Femur (tissue), 1 donor: ENCODE data around the gene CALML3.

Experiments used
- DNase-seq: peaks from one replicate; pipeline ENCODE4 v3.0.0-alpha.2; 2017

The CALML3 gene

DNA sequence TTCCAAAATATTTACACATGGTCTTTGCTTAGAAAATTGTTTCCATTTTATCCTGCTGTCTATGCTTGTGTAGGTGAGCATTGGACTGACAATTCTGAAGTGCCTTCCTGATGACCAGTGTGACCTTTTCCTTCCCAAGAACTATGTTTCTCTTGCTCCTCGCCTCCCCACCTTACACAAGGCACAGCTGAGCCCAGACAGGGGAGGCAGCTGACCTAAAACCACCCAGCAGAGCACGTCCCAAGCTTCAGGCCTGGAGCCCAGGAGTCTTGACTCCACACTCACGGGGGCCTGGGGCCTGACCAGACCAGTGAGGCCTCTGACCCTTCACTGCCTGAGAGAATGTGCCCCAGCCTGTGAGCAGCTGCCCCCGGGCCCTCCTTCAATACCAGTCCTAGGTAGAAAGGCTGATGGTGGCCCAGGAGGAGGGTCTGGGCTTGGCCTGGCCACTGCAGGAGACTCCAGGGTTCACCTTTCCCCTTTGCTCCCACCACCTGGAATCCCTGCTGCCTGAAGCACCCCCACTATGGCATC lies 32.4 kb upstream of the CALML3 start:
- DNase-seq, result no peak

DNA sequence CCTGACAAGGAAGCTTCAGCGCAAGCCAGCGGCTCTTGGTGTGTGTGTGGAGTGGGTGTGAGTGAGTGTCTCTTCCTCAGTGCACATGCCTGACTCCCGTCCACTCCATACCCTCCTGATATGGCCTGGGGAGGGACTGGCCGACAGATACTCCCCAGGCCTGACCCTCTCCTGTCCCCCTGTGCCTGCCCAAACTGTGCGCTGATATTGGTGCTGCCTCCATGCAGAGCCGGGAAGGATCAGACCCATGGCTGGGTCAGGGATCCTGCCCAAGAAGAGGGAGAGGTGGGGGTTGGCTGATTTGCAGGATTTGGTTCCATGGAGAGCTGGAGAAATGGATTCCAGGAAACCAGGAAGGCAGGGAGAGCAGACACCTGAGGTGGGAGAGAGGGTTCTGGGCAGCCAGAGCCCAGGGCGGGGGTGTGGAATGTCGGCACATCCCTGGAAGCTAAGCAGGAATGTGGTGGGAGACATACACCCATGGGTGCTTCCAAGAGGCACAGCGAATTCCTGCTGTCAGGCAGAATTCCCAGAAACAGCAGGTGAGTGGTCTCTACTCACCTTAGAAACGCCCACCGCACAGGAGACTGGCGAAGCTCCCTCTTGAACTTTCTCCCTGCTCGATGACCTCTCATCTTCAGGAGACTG lies 31.7 kb upstream of the CALML3 start:
- DNase-seq, result no peak

DNA sequence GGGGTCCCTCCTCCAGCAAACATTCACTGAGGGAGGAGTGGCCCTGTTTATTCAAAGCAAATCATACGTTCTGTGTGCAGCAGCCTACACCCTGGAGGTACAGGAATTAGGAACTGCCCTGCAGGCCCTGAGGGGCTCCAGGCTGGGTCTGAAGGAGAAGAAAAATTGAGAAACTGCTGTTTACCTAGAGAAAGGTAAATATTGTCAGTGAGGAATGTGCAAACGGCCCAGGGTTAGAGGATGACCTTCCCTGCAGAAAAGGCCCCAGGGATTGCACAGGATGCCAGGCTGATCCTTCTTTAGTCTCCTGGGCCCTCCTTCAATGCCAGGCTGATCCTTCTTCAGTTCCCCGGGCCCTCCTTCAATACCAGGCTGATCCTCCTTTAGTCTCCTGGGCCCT lies 31.1 kb upstream of the CALML3 start:
- no peak for DNase-seq

DNA sequence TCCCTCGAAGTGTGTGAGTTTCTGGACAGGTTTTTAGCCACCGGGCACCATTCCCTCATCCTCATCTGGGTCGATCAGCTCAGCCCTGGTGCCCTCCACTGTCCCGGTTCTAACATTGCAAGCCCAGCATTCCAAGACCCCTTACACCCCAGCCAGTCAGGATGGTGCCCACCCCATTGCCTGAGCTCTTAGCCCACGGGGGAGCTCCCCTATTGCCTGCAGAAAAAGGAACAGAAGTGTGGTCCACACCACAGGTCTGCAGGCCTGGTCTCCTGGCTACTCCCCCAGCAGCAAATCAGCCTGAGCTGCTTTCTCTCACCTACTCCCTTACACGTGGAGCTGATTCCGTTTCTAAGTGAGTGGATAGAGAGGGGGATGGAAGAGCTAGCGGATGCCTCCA lies 30.1 kb upstream of the CALML3 start:
- DNase-seq, result no peak

DNA sequence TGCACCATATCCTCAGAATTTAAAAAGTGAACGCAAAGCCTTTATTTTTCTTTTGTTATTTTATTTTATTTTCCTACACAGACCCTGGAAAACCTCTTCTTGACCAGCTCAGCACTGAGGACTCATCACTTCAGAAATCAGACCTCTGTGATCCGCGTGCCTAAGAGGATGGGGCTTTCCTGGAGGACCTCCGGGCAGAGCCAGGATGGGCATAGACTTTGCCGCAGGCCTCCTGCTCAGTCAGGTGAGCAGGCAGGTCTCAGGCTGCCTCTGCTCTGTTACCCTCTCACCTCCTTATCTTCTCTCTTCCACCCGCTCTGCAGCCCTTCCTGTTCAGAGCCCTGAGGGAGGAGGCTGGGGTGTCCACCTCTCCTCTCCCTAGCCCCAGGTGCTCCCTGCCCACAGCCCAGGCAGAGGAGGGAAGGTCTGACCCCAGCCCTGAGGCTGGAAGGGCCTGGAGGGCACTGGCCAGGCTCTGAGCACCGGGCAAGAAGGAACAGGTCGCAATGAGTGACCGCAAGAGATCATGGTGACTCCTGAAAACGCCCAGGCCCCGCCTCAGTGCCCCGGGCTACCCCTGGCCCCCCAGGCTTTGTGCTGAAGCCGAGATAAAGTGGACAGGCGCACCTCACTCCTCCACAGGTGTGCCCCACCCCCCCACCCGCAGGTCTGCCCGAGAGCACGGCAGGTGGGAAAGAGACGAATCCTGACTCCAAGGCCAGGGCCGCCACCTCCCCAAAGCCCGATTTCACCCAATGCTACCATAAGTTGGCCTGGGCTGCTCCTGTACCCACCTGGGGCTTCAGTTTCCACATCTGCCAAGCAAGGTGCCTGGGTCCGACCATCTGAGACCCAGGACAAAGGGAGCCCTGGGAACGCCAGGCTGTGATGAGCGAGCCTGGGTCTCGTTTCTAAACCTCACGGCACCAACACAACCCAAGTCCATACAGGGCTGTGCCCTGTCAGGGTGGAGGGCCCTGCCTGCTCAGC lies 28.2 kb upstream of the CALML3 start:
- no peak for DNase-seq

DNA sequence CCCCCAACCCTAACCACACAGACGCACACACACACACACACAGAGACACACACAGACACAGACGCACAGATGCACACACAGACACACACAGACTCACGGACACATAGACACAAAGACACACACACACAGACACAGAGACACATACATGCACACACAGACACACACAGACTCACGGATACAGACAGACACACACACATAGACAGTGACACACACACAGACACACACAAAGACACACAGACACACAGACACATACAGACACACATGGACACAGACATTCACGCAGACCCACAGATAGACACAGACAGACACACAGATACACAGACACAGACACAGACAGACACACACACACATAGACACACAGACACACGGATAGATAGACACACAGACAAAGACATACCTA lies 27.5 kb upstream of the CALML3 start:
- DNase-seq, result no peak

DNA sequence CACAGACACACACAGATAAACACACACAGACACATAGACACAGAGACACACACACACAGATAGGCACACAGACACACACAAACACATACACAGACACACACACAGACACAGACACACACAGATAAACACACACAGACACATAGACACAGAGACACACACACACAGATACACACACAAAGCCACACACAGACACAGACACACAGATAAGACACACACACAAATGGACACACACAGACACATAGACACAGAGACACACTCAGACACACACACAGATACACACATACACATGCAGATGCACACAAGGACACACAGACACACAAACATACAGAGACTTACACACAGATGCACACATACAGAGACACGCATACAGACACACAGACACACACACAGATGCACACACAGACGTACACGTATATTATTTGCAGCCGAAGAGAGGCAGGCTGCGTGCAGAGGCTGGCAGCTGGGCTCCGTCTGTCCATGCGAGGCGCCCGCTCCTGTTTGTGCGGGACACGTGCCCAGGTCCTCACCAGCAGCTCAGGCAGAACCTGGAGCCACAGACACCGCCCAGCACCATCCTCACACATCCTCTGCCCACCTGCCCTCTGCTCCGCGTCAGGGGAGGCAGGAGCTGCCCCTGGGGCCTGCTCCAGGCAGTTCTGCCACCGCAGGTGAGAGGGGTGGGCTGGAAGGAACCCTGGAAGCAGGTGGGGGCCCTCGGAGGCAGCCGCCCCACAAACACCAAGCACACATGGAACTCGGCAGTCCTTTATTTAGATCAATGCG lies 26.6 kb upstream of the CALML3 start:
- no peak for DNase-seq

DNA sequence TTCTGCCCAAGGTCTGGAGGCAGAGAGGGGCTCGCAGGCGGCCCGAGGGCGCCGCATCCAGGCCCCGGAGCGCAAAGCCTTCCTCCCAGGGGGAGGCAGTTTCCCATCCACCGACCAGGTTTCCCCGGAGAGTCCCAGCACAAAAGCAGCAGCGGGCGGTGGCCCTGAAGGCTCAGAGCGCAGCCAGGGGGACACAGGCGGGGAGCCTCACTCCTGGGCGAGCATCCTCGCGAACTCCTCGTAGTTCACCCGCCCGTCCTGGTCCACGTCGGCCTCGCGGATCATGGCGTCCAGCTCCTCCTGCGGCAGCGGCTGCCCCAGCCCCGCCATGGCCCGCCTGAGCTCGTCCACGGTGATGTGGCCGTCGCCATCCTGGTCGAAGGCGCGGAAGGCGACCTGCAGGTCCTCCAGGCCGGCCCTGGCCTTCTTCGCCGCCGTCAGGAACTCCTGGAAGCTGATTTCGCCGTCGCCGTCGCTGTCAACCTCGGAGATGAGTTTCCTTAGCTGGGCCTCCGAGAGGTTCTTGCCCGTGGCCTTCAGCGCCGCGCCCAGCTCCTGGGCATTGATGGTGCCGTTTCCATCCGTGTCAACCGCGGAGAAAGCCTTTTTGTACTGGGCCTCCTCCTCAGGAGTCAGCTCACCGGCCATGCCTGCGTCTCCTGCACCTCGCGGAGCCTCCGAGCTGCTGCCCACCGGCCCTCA lies 25.8 kb upstream of the CALML3 start:
- no peak for DNase-seq

DNA sequence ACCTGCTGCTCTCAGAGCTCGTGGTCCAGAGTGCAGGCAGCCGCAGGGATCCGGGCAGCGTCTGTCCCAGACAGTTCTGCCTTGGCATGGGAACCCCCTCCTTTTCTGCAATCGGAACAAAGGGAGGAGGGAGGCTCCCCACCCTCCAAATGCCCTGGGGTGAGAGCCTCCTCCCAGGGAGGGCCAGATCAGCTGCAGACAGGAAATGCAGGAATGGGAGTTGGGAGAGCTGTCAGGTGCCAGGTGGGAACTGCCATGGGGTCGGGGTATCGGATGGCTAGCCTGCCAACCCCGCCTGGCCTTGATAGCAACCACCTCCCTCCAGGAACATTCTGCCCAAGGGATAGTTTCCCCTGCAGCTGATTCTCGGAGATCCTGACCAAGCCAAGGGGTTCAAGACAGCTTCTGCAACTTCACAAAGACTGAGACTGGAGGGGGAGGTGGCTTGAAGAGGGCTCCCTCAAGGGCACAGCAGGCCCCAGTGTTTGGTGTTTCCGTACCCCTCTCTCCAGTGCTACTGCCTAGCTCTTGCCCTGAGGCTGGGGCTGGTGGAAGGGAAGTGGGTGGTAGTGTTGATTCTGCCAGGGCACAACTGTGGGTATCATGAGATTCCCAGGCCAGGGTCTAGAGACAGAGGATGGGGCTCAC lies 25.1 kb upstream of the CALML3 start, which contains the start of gene CALML5:
CALML5 (minus strand) TSS at position 78 of the 648 bp plus-strand sequence. CDS start 132 bp downstream, outside the sequence.
- no peak for DNase-seq

DNA sequence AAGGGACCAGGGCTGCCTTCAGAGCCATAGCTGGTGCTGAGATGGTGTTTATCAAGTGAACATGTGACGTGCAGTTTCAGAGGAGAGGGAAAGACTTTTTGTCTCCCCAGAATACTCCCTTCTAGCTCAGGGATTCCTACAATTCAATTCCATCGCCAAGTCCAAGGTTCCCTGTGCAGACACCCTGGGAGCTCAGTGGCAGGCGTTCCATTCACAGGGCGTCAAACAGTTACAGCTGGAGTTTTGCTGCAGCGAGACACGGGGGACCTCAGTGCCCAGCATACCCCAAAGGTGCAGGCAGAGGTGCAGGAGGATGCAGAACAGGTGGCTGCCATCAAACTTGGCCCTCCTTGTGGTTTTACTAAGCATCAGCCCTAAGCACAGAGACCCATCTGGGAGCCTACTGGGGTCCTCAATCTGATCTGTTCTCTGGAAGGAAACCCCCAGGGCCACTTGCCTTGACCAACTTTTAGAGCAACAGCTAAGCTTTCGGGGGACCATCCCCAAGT lies 24.5 kb upstream of the CALML3 start:
- DNase-seq, result no peak

DNA sequence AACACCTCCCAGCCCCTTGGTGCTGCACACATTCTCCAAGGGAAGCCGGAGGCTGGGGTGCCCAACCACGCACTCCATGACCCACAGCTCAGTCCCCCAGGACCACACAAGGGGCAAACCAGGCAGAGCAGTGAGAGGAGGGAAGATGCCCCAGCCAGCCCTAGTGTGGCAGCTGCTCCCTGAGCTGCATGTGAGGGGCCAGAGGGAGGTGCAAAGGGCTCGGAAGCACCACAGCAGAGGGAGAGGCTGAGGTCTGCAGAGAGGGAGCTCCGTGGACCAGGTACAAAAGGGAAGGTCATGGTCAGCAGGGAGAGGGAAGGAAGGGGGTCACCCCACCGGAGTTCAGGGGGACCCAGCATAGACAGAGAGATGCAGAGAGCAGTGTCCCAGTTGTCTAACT lies 23.9 kb upstream of the CALML3 start:
- DNase-seq, result no peak

DNA sequence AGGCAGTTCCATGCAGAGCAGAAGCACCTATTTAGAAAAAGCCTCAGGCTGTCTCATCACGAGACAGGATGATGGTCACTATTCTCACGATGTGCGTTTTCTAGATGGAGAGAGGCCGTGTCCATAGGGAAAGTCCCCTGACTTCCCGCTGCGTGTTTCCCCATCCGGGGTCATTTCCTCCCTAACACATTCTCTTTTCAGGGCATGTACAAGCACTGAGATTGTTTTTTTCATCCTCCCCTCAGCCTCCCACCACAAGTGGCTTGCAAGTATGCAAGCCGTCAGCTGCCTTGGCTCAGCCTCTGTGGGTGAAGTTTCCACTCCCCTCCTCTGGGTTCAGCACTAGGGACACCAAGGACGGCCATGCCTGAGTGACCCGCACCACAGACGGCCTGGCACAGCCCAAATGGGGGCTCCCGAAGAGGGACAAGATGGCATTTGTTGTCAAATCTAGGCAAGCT lies 22.7 kb upstream of the CALML3 start:
- no peak for DNase-seq

DNA sequence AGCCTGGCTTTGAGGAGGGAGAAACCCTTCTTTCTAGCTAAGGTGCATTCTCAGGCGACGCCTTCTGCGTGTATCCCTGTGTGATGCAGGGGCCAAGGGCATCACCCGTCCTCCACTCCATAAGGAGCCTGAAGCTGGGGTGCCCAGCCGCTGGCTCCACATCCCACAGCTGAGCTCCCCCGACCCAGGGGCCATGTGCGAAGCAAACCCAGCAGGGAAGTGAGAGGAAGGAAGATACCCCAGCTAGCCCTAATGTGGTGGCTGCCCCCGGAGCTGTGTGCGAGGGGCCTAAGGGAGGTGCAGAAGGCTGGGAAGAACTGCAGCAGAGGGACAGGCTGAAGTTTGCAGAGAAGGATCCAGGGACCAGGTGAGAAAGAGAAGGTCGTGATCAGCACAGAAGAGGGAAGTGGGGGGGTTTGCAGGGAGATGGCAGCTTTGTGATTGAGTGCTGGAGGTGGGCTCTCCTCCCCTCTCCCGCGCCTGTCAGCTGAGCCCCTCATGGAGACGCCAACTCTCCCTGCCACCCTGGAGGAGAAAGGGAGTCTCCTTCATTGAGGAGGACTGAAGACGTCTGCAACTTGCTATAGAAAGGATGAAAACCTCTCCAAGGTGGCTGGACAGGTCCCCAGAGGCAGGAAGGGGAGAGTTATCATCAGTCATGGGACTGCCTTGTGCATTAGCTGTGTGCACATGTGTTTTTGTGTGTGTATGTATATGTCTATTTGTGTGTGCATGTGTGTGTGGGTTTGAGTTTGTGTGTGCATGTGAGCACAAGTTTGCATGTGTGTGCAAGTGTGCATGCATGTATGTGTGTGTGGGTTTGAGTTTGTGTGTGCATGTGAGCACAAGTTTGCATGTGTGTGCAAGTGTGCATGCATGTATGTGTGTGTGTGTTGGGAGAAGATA lies 21.9 kb upstream of the CALML3 start:
- DNase-seq, result no peak

DNA sequence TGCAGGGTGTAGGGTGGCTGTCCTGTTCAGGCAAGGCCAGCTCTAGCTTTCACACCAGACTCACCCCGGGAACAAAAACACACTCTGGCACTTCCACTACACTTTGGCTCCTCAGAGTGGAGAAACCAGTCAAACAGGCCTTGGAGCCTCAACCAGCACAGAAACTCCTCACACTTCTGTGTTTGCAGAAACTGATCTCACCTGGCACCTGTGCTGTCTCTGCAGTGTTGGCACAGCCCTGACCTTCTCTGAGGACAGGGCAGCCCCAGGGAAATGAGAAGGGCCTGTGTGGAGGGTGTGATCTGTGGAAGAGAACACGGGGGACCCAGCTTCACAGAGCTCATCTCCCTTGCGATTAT lies 21.3 kb upstream of the CALML3 start:
- DNase-seq, result no peak

DNA sequence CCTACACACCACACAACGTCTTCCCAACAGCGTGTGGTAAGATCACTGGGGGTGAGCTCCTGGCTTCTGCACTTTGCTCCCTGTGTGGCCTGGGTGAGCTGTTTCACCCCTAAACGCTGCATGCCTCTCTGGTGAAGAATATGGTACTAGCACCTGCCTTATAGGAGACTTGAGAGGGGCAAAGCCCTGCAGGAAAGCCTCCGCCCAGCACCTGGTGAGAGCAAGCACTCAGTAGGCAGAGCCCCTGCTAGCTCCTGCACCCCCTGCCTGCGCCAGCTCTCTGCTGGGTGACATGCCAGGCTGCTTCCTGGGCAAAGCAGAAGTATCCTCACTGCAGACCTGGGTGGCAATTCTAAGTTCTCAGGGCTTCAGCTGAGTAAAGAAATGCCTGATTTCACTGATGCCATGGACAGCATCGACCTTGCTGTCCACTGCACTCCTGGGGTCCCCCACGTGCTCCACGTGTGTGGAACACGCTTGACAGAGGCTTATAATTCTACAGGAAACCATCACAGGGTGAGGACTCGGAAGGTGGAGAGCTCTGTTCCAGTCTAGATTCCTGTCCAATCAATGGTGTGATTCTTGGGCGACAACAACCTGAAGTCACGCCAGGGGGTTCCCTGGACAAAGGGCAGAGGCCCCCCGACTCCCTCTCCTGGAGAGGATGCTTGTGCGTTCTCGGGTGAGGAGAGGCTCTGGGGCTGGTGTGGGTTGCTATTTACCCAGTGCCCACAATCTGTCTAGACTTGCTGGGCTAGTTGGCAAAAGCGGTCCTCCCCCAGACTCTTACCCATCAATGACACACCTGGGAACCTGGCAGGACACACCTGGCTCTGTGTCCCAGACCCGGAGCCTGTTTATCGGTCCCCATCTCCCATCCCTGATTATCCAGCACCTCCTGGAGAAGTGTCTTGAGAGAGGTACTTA lies 20.4 kb upstream of the CALML3 start:
- no peak for DNase-seq

DNA sequence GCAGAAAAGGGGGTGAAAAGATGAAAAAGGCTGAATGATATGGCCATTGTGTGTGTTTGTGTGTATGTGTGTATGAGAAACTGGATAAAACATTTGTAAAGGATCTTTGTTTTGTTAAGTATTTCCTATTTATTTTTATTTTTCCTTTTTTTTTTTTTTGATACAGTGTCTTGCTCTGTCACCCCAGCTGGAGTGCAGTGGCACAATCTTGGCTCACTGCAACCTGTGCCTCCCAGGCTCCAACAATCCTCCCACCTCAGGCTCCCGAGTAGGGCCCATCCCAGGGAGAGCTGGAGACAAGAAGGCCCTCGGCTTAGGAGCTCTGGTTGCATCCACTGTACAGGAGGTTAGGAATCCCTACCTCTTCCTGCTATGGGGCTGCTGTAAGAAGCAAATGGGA lies 18.5 kb upstream of the CALML3 start:
- DNase-seq, result no peak

DNA sequence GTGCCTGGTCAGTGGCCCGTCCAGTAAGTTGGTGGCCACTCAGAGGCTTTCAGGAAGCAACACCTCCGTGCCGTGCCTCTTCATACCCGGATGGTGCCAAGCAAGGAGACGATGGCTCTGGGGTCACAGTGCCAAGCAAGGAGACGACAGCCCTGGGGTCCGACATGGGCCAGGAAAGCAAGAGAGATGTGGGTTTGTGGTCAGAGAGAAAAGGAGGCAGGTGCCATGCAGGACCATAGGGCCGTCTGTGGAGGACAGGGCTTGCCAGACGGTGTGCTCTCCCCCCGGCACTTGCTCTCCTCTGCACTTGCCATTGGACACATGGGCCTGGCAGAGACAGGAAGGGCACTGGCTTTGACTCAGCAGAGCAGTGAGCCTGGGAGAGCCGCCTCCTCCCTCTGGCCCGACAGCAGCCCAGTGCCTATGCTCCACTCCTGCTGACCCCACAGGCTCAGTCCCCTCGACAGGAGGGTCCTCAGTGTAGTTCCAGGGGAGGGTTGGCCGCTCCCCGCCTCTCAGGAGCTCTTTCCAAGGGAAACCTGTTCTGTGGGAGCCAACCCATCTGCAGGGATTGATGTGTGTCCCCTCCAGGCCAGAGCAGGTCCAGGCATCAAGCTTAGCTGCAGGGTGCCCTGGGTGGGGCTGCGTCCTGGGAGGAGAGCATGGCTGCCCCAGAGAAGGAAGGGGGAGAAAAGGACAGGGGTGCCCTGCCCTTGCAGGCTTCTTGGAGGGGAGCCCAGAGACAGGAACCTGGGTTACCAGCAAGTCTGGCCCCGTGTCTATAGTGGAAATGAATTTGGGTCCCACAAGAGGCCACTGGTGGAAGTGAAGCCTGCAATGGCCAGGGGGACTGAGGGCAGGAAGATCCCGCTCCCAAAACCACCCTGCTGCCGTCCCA lies 17.8 kb upstream of the CALML3 start:
- no peak for DNase-seq

DNA sequence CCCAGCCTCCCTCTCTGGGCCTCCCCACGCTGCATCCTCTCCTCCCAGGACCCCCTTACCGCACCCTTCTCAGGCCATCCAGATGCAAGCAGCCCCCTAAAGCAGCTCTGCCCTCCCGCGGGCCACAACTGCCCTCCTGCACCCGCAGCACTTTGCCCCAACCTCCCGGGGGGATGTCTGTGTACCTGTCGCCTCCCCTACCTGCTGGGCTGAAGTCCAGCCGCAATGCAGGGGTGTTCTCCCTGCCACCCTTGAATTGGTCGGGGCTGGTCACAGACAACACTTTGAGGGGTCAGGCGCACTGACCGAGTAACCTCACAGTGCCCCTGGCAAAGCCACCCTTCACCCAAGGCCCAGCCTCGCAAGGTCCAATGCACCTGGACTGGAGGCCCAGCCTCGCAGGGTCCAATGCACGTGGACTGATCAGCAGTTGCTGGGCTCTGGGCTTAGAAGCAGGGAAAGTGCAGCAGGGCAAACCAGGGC lies 17.1 kb upstream of the CALML3 start:
- no peak for DNase-seq
